Fibroblast of the aortic adventitia (primary cell): Measurements from ENCODE around the gene SLC35E1. TPM values are rescaled to one million over a fixed set of nuclear protein-coding genes. Genes with fewer than 3 reads are reported as not detected.

ENCODE experiments used
- DNase-seq: peaks from one replicate; pipeline ENCODE4 v3.0.0-alpha.2; 2010; ENCODE audit warnings: low read depth
- H3K4me3 ChIP-seq: 2 replicates; pipeline ENCODE4 v1.5.1; 2011; ENCODE audit warnings: low read depth, mild to moderate bottlenecking, control low read depth, low read length, moderate library complexity
- CTCF ChIP-seq: IDR thresholded peaks from 2 replicates; pipeline ENCODE4 v1.5.1; 2011; ENCODE audit warnings: mild to moderate bottlenecking, low read length, control low read depth, inconsistent platforms; ENCODE audit not compliant: insufficient read depth
- total RNA-seq: library from RNA; depleted of rRNA; stranded (reverse); fragments of >200 nt; gene quantifications from 2 replicates; pipeline ENCODE4 v1.2.3, GENCODE V29; 2012; ENCODE audit warnings: low replicate concordance

SLC35E1 gene
- total RNA-seq, 1 donor: 30.4 TPM

GRCh38 chr19:16599655-16600346, 27.6 kb upstream of the SLC35E1 start:
- no peak for TF ChIP-seq CTCF
- no peak for DNase-seq
- no peak overlapping the region for H3K4me3 ChIP-seq

DNA sequence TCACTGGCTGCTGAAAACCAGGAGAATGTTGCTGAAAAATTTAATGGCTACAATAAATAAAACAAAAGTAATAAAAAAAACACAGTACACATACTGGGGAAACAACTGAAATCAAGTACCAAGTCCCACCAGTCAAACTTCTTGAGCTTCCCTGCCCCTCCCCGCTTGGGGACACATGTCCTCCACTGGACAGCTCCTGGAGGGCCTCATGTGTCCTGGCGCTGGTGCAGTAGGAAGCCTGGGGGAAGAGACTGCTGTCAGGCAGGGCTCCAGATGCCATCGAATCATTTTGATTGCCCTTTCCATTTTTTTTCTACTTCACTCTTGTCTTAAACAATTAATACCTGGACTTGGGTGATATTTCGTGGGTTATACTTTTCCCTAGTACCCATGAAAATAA, 26.6 kb upstream of the SLC35E1 start:
- TF ChIP-seq CTCF: no peak
- DNase-seq: no peak
- no peak overlapping the region for H3K4me3 ChIP-seq

- H3K4me3 ChIP-seq: no peak overlapping the region
- DNase-seq: no peak
- TF ChIP-seq CTCF: no peak
Measured at GRCh38 chr19:16596399-16596798, 24.2 kb upstream of the SLC35E1 start.

DNA sequence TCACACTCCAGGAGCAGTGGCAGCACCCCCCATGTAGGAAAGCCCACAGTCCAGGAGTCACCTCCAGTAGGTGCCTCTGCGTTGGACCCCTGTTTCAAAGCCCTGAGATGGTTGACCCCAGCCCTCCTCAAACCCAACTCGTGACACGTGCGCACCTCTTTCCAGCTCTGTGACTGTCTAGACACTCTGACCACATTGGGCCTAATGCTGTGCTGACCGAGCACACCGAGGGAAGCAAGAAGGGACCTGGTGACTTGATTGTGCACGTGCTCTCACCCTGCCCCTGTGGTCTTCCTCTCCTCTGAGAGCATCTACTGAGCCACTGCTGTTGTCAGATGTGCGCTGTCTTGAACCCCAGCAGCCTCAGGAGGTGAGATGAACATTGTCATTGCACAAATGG, 22.9 kb upstream of the SLC35E1 start:
- H3K4me3 ChIP-seq: no peak overlapping the region
- no peak for TF ChIP-seq CTCF
- no peak for DNase-seq

DNA sequence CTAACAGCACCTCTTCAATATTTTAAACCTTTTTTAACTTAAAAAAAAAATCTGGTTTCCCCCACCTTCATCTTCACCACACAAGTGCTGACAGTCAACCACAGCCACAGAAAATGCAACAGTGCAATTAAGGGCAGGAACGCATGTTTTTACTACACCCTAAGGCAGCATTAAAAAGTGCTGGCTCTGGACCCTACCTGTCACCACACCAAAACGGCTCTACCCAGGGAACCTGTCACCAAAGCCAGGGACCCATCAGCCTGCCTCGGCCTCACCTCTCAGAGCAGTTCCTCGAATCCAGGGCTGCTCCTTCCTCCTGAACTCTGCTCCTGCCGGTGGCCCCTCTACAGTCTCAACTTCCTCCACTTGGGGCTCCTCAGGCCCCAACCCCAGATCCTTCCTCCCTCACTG, 22.5 kb upstream of the SLC35E1 start:
- TF ChIP-seq CTCF: no peak
- H3K4me3 ChIP-seq: no peak overlapping the region
- DNase-seq: no peak

DNA sequence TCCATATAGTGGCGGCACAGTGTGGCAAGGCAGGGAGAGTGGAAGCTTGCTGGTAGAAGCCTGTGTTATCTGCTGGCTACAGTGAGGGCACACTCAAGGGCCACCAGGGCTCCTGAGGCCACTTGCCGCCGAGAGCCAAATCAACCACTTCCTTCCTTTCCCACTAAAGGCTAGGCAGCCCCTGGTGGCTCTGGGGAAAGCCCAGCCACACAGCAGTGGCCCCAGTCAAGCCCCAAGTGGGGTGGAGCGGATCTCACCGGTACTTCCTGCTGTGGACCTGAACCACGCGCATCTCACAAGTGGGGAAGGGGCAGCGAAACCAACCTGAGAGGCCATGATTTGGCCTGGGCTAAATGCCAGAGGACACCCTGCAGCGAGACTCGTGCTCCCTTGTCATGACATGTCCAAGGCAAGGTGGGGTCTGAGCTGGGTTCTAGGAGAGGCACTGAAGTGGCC, 21.9 kb upstream of the SLC35E1 start:
- H3K4me3 ChIP-seq: no peak overlapping the region
- no peak for DNase-seq
- TF ChIP-seq CTCF: no peak

- no peak for TF ChIP-seq CTCF
- DNase-seq: no peak
Measured at GRCh38 chr19:16593181-16593580, 21.0 kb upstream of the SLC35E1 start.

More at GRCh38 chr19:16593181-16593580, 21.0 kb upstream of the SLC35E1 start:
- no peak overlapping the region for H3K4me3 ChIP-seq
